GM21786 (cell line): ENCODE measurements around the gene SPTBN4.
"Not testable (repeated sequence)": the region's sequence is repeated elsewhere in the genome, so short reads cannot be mapped to it uniquely, and the experiment has no call there.

Source experiments
- ATAC-seq: cut with Tn5 transposase; IDR thresholded peaks from one replicate; pipeline ENCODE4 v1.9.1; 2021; ENCODE audit not compliant: unreplicated experiment

The SPTBN4 gene

GRCh38 chr19:40466985-40467734 lies at the start of gene SPTBN4:
TSS of gene SPTBN4 (plus strand) at chr19:40467001. CDS start at chr19:40472622, 5,621 bp downstream.
- ATAC-seq: no peak

GRCh38 chr19:40417643-40417981 lies 49.2 kb upstream of the SPTBN4 start:
- no peak for ATAC-seq

DNA sequence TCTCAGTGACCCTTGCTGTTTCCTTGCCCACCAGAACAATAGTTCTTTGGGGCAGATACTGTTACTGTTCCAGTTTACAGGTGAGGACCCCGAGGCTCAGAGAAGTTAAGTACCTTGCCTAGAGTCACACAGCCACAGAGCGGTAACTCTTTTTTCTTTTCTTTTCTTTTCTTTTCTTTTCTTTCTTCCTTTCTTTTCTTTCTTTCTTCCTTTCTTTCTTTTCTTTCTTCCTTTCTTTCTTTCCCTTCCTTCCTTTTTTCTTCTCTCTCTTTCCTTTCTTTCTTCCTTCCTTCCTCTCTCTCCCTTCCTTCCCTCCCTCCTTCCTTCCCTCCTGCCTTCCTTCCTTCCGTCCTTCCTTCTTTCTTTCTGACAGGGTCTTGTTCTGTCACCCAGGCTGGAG lies 48.8 kb upstream of the SPTBN4 start:
- no peak for ATAC-seq

DNA sequence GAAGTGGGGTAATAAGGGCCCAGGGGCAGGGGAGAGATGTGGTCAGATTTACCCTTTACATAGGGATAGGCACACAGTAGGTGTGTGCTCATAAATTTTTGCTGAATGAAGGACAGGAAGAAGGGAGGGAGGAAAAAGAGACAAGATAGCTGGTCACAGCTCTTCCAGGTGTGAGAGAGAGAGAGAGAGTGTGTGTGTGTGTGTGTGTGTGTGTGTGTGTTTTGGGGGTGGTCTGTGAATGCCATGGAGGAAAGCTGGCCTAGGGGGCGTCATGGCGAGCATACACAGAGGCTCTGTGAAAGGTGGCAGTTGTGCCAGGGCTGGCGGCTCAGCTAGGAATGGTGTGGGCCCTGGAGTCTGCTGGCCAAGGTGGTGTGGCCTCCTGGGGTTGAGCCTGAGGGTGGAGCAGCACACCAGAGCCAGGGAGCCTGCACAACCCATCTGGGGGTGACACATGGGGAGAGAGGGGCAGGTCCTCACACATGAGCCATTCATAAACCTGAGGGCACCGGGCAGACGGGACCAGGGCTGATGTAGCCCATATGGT lies 47.7 kb upstream of the SPTBN4 start:
- no peak for ATAC-seq

DNA sequence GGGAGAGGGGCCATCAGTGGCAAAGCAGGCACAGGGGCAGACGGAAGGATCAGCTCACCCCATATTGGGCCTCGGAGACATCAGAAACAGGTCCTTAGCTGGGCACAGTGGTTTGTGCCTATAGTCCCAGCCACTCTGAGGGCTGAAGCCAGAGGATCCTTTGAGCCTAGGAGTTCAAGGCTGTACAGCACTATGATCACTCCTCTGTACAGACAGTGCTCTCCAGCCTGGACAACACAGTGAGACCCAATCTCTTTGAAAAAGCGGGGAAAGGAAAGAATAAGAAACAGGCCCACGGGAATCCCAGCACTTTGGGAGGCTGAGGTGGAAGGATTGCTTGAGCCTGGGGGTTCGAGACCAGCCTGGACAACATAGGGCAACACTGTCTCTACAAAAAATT lies 47.0 kb upstream of the SPTBN4 start:
- no peak for ATAC-seq

GRCh38 chr19:40420451-40420765 lies 46.4 kb upstream of the SPTBN4 start:
- ATAC-seq: no peak

- peak; percentile 35 for ATAC-seq
Observed at GRCh38 chr19:40420766-40421765, 45.7 kb upstream of the SPTBN4 start.

- no peak for ATAC-seq
Observed at GRCh38 chr19:40421993-40422747, 44.6 kb upstream of the SPTBN4 start.

GRCh38 chr19:40422748-40423566 lies 43.8 kb upstream of the SPTBN4 start:
- no peak for ATAC-seq

DNA sequence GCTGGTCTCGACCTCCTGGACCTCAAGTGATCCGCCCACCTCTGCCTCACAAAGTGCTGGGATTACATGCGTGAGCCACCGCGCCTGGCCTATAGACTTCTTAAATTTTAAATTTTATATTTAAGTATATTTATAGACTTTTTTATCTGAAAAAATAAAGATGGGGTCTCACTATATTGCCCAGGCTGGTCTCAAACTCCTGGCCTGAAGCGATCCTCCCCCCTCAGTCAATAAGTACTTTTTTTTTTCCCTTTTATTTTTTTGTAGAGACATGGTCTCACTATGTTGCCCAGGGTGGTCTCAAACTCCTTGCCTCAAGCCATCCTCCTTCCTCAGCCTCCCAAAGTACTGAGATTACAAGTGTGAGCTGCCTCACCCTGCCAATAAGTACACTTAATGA lies 42.9 kb upstream of the SPTBN4 start:
- no peak for ATAC-seq

GRCh38 chr19:40424637-40425449 lies 42.0 kb upstream of the SPTBN4 start:
- ATAC-seq: no peak

- peak; percentile 71 for ATAC-seq
Observed at GRCh38 chr19:40425450-40426287, 41.1 kb upstream of the SPTBN4 start, which contains the start of gene SERTAD1. TSS of gene SERTAD1 (minus strand) at chr19:40425992. CDS start at chr19:40423546, 2,446 bp downstream.

- ATAC-seq: not testable (repeated sequence)
Observed at GRCh38 chr19:40428197-40428596, 38.6 kb upstream of the SPTBN4 start.

DNA sequence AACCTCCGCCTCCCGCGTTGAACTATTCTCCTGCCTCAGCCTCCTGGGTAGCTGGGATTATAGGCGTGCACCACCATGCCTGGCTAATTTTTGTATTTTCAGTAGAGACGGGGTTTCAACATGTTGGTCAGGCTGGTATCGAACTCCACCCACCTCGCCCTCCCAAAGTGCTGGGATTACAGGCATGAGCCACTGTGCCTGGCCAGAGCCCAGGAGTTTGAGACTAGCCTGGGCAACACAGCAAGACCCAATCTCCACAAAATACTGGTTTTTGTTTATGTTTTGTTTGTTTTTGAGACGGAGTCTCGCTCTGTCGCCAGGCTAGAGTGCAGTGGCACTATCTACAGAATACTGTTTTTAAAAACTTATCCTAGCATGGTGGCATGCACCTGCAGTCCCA lies 36.6 kb upstream of the SPTBN4 start:
- ATAC-seq: not testable (repeated sequence)

- no peak for ATAC-seq
Observed at GRCh38 chr19:40431698-40432097, 35.1 kb upstream of the SPTBN4 start.

GRCh38 chr19:40432760-40433159 lies 34.0 kb upstream of the SPTBN4 start:
- not testable (repeated sequence) for ATAC-seq

GRCh38 chr19:40433391-40434216 lies 33.2 kb upstream of the SPTBN4 start:
- ATAC-seq: no peak

- no peak for ATAC-seq
Observed at GRCh38 chr19:40438284-40438683, 28.5 kb upstream of the SPTBN4 start.
